Thoracic aorta (tissue), 2 donors: ENCODE measurements around the gene ABCC3. TPM values are rescaled to one million over a fixed set of nuclear protein-coding genes. Genes with fewer than 3 reads are reported as not detected.

Source experiments
- ATAC-seq: fragments of 150-250 bp; one replicate; pipeline ENCODE4 v1.8.0; 2017; ENCODE audit warnings: low read depth; ENCODE audit not compliant: insufficient number of reproducible peaks, low FRiP score
- DNase-seq: peaks from one replicate; pipeline ENCODE4 v3.0.0-alpha.2; 2020; ENCODE audit warnings: low spot score
- H3K27ac ChIP-seq, 2 donors: fragments of 200-600 bp; sonication (generic); 1 replicate in 1 of 2; 2 replicates in 1 of 2; pipeline ENCODE4 v1.5.1; 2016; ENCODE audit warnings: mild to moderate bottlenecking in 2 of 2, moderate library complexity in 2 of 2
- H3K27me3 ChIP-seq: fragments of 200-600 bp; sonication (generic); replicated peaks from 2 replicates; pipeline ENCODE4 v1.6.0; 2016; ENCODE audit warnings: mild to moderate bottlenecking; ENCODE audit not compliant: insufficient read depth
- H3K36me3 ChIP-seq: fragments of 200-600 bp; sonication (generic); one replicate; pipeline ENCODE4 v1.5.1; 2016
- H3K4me1 ChIP-seq, 2 donors: fragments of 200-600 bp; sonication (generic); 1 replicate in 1 of 2; 2 replicates in 1 of 2; pipeline versions ENCODE4 v1.5.1 to v1.6.0; 2016; ENCODE audit warnings: low read depth in 2 of 2, mild to moderate bottlenecking in 1 of 2; ENCODE audit not compliant: control insufficient read depth in 1 of 2
- H3K4me3 ChIP-seq: fragments of 200-600 bp; sonication (generic); 2 replicates; pipeline ENCODE4 v1.5.1; 2016; ENCODE audit warnings: mild to moderate bottlenecking
- H3K9me3 ChIP-seq: fragments of 200-600 bp; sonication (generic); 2 replicates; pipeline ENCODE4 v1.5.1; 2016
- CTCF ChIP-seq: fragments of 200-600 bp; sonication (generic); IDR thresholded peaks from one replicate; pipeline ENCODE4 v1.5.1; 2019; ENCODE audit warnings: antibody characterized with exemption
- total RNA-seq, 2 donors: library from RNA; depleted of rRNA; stranded (reverse); fragments of >200 nt; gene quantifications; one replicate each; pipeline versions ENCODE4 v1.1.0 to v1.2.3, GENCODE V29; 2016

Gene ABCC3
- total RNA-seq, 2 donors from 2014 or later: 72.7 to 143 TPM

GRCh38 chr17:50712641-50713040 is 78.0 kb downstream of the ABCC3 start:
- H3K27me3 ChIP-seq: no peaks in the 10 kb centered on the region
- H3K4me1 ChIP-seq: peaks cover 10 to 19% of the 10 kb centered on the region in 2 donors
- DNase-seq (no peak), ATAC-seq (no peak)
- H3K27ac ChIP-seq: no peak overlapping the region
- TF ChIP-seq CTCF: no peak
- no peaks in the 10 kb centered on the region for H3K36me3 ChIP-seq
- H3K4me3 ChIP-seq: no peak overlapping the region
- H3K9me3 ChIP-seq: no peaks in the 10 kb centered on the region

GRCh38 chr17:50715471-50715870 is 80.8 kb downstream of the ABCC3 start:
- Histone ChIP-seq H3K4me1 (peaks cover 0 to 4% of the 10 kb centered on the region in 2 donors), H3K27ac (no peak overlapping the region), H3K36me3 (no peaks in the 10 kb centered on the region), H3K9me3 (no peaks in the 10 kb centered on the region), H3K4me3 (no peak overlapping the region), H3K27me3 (no peaks in the 10 kb centered on the region)
- TF ChIP-seq CTCF: no peak
- ATAC-seq (no peak), DNase-seq (no peak)

GRCh38 chr17:50719144-50719923 is 84.7 kb downstream of the ABCC3 start, which contains the start of gene LUC7L3:
LUC7L3 (plus strand) TSS chr17:50719603; CDS start chr17:50719733, 130 bp downstream.
- H3K27me3 ChIP-seq: no peaks in the 10 kb centered on the region
- H3K27ac ChIP-seq: peak within 1 kb of the TSS; percentile 87 to 94
- TF ChIP-seq CTCF: no peak
- no peaks in the 10 kb centered on the region for H3K9me3 ChIP-seq
- DNase-seq: peak; percentile 76
- peak within 1 kb of the TSS; percentile 81 for H3K4me3 ChIP-seq
- H3K36me3 ChIP-seq: no peaks in the 10 kb centered on the region
- peaks cover 25 to 38% of the 10 kb centered on the region in 2 donors for H3K4me1 ChIP-seq
- peak; percentile 95 for ATAC-seq

- Histone ChIP-seq H3K4me1 (peaks cover 32 to 46% of the 10 kb centered on the region in 2 donors), H3K27ac (peak overlapping the region; percentile 87 to 94), H3K4me3 (peak overlapping the region; percentile 81), H3K27me3 (no peaks in the 10 kb centered on the region), H3K9me3 (no peaks in the 10 kb centered on the region), H3K36me3 (no peaks in the 10 kb centered on the region)
- no peak for TF ChIP-seq CTCF
- DNase-seq (no peak), ATAC-seq (no peak)
Measured at GRCh38 chr17:50719924-50720794, 85.5 kb downstream of the ABCC3 start.
